HepG2 (cell line): ENCODE data around the gene FBXL20. TPM values are rescaled to one million over a fixed set of nuclear protein-coding genes. Genes with fewer than 3 reads are reported as not detected.

Experiments
- DRAP1 ChIP-seq: IDR thresholded peaks from 2 replicates; pipeline ENCODE4 v1.6.1; 2016; ENCODE audit warnings: missing genetic modification reagents, missing compliant biosample characterization
- ELF1 ChIP-seq: sonication (generic); formaldehyde crosslinking; IDR thresholded peaks from 2 replicates; pipeline ENCODE4 v1.4.0; 2020; ENCODE audit warnings: missing genetic modification reagents
- ELF4 ChIP-seq: sonication (generic); formaldehyde crosslinking; IDR thresholded peaks from 2 replicates; pipeline ENCODE4 v1.5.0; 2020; ENCODE audit warnings: missing genetic modification reagents, mild to moderate bottlenecking, moderate library complexity, borderline replicate concordance
- GLI4 ChIP-seq: sonication (generic); formaldehyde crosslinking; IDR thresholded peaks from 2 replicates; pipeline ENCODE4 v1.5.1; 2020; ENCODE audit warnings: missing genetic modification reagents, mild to moderate bottlenecking, moderate library complexity, borderline replicate concordance
- HMG20A ChIP-seq: IDR thresholded peaks from 2 replicates; pipeline ENCODE4 v1.6.1; 2016; ENCODE audit warnings: borderline replicate concordance
- KMT2B ChIP-seq: IDR thresholded peaks from 2 replicates; pipeline ENCODE4 v1.6.1; 2016; ENCODE audit warnings: missing genetic modification reagents, missing compliant biosample characterization
- MXI1 ChIP-seq: IDR thresholded peaks from 3 replicates; pipeline ENCODE4 v1.6.1; 2012; ENCODE audit warnings: low read depth, low read length, inconsistent platforms, borderline replicate concordance
- NFKBIZ ChIP-seq: IDR thresholded peaks from 2 replicates; pipeline ENCODE4 v1.6.1; 2018; ENCODE audit warnings: missing genetic modification reagents, missing compliant biosample characterization
- SETDB1 ChIP-seq: sonication (generic); formaldehyde crosslinking; IDR thresholded peaks from 2 replicates; pipeline ENCODE4 v1.5.1; 2020; ENCODE audit warnings: missing genetic modification reagents, mild to moderate bottlenecking, borderline replicate concordance
- TCF7 ChIP-seq: sonication (generic); IDR thresholded peaks from 2 replicates; pipeline ENCODE4 v1.6.1; 2016; ENCODE audit warnings: antibody characterized with exemption, low read depth
- ZFX ChIP-seq: sonication (generic); formaldehyde crosslinking; IDR thresholded peaks from 2 replicates; pipeline ENCODE4 v1.4.0; 2020; ENCODE audit warnings: mild to moderate bottlenecking, low read depth, missing genetic modification reagents, moderate library complexity
- ZHX1 ChIP-seq: sonication (generic); formaldehyde crosslinking; IDR thresholded peaks from 2 replicates; pipeline ENCODE4 v1.8.1; 2022; ENCODE audit warnings: low read depth, mild to moderate bottlenecking, missing genetic modification reagents
- ZNF142 ChIP-seq: sonication (generic); formaldehyde crosslinking; IDR thresholded peaks from 2 replicates; pipeline ENCODE4 v1.4.0; 2020; ENCODE audit warnings: missing genetic modification reagents
- ZNF501 ChIP-seq: sonication (generic); formaldehyde crosslinking; IDR thresholded peaks from 2 replicates; pipeline ENCODE4 v1.5.1; 2020; ENCODE audit warnings: mild to moderate bottlenecking, moderate library complexity, missing genetic modification reagents
- ZNF781 ChIP-seq: sonication (generic); formaldehyde crosslinking; IDR thresholded peaks from 2 replicates; pipeline ENCODE4 v1.5.1; 2020; ENCODE audit warnings: borderline replicate concordance, mild to moderate bottlenecking, missing genetic modification reagents; ENCODE audit errors: not compliant biosample characterization
- ZNF879 ChIP-seq: sonication (generic); formaldehyde crosslinking; IDR thresholded peaks from 2 replicates; pipeline ENCODE4 v1.8.1; 2023; ENCODE audit warnings: missing genetic modification reagents
- ZSCAN12 ChIP-seq: sonication (generic); formaldehyde crosslinking; IDR thresholded peaks from 2 replicates; pipeline ENCODE4 v1.9.0; 2021; ENCODE audit warnings: mild to moderate bottlenecking, missing genetic modification reagents
- polyA plus RNA-seq, 8 experiments: library from polyadenylated mRNA; depleted of rRNA in 3 of 8; stranded (reverse) in 7 of 8; unstranded in 1 of 8; fragments of >200 nt; fragmentation: Illumina TruSeq in 4 of 8; extraction: Trizol in 4 of 8; gene quantifications; 2 replicates each; pipeline versions ENCODE4 v1.2.1 to v1.2.3, GENCODE V29; 2011 to 2016; ENCODE audit warnings: low read depth in 4 of 8, missing spikeins in 1 of 8, mixed read lengths in 1 of 8; ENCODE audit not compliant: insufficient read depth in 1 of 8
- total RNA-seq, 5 experiments: library from RNA; depleted of rRNA; stranded (reverse); fragments of >200 nt; fragmentation: Illumina TruSeq; extraction: Trizol; gene quantifications; 2 replicates each; pipeline ENCODE4 v1.2.3, GENCODE V29; 2016; ENCODE audit warnings: low read depth in 1 of 5
- TF ChIP-seq, protein P1 (sequence below): sonication (generic); IDR thresholded peaks from 2 replicates; pipeline ENCODE4 v1.6.1; 2016; ENCODE audit warnings: low read depth, borderline replicate concordance

The FBXL20 gene
- total and polyA plus RNA-seq, 2 of the 13 experiments (the other 11 are each of a cell fraction or from before 2014, with no cell fraction given): 10.2 to 10.3 TPM

DNA sequence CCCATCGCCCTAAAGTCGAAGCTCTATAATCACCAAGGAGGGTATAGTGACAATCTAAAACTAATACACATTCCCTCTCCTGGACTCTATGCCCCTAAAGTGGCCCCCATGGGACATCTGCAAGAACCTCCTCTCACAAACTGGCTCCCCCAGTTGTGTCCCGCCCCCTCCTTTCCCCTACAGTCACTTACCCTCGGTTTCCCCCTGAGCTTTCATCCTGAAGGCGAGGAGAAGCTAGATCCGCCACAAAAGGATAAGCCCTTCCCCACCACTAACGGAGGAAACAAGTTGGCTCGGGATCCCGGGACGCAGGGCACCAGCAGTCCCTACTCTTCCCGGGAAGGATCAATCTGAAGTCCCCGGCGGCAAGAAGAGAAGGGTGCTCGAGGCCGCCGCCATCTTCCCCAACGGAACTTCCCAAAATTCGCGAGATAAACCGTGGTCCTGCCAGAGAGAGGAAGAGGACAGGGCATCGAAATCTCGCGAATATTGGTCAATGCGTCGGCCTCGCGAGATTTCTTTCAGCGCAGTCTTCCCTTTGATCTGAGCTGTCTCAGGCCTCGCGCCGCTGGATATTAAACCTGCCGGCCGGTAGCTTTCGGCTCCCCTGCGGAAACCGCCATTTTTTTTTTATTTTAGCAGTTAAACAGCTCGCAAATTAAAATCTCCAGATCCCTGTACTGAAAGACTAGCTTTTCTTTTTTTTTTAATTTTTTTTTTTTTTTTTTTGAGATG is 49.6 kb upstream of the FBXL20 start, which contains the start of gene MED1 (continued):
- TF ChIP-seq ZFX (peak; percentile 86), HMG20A (CRISPR knock-in tag) (no peak), ELF1 (CRISPR knock-in tag) (peak; percentile 86), TCF7 (peak; percentile 90), NFKBIZ (CRISPR knock-in tag) (no peak; the same call in 1 of the 2 replicates), KMT2B (CRISPR knock-in tag) (peak; percentile 62), MXI1 (peak; percentile 85; the same call in 1 of the 3 replicates), ZNF781 (CRISPR knock-in tag) (peak; percentile 20), SETDB1 (CRISPR knock-in tag) (no peak), GLI4 (CRISPR knock-in tag) (no peak), ZHX1 (no peak), DRAP1 (CRISPR knock-in tag) (peak; percentile 81; the same call in 1 of the 2 replicates), ZNF879 (peak; percentile 82; the same call in 1 of the 2 replicates), ELF4 (CRISPR knock-in tag) (no peak), ZNF142 (CRISPR knock-in tag) (no peak), ZNF501 (peak; percentile 68; the same call in 1 of the 2 replicates), ZSCAN12 (0 out of 2 replicates have a peak, but pooled peaks have one; percentile 53)
- TF ChIP-seq, protein P1, sequence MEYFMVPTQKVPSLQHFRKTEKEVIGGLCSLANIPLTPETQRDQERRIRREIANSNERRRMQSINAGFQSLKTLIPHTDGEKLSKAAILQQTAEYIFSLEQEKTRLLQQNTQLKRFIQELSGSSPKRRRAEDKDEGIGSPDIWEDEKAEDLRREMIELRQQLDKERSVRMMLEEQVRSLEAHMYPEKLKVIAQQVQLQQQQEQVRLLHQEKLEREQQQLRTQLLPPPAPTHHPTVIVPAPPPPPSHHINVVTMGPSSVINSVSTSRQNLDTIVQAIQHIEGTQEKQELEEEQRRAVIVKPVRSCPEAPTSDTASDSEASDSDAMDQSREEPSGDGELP: no peak
